ENCODE measurements around the gene CCBE1.

Gene CCBE1

GRCh38 chr18:59395226-59396175, 301.7 kb downstream of the CCBE1 start:
- WGBS = 79% methylated on average over 9 of the region's 10 CpGs
- no peak for DNase-seq
- H3K27ac ChIP-seq (ENCODE audit: low read length, poor library complexity, severe bottlenecking) = no peak overlapping the region

GRCh38 chr18:59393381-59393780, 303.8 kb downstream of the CCBE1 start:
- Histone ChIP-seq H2BK5ac (ENCODE audit: low read depth, low read length, poor library complexity, severe bottlenecking) (no peak overlapping the region), H3K9me3 (ENCODE audit: control insufficient read depth, low read length) (no peaks in the 10 kb centered on the region), H2BK12ac (ENCODE audit: low read length in 2 of 2) (no peak overlapping the region), H3K4ac (ENCODE audit: low read depth in 1 of 2, low read length in 2 of 2) (no peak overlapping the region), H4K8ac (ENCODE audit: low read length) (no peak overlapping the region), H2AFZ (ENCODE audit: low read depth, low read length) (no peak overlapping the region), H2BK120ac (ENCODE audit: low read depth, low read length) (no peak overlapping the region), H3K23ac (ENCODE audit: low read length in 2 of 2) (no peak overlapping the region), H3K18ac (ENCODE audit: low read depth in 1 of 2, low read length in 2 of 2) (no peak overlapping the region), H3K27me3 (ENCODE audit: control insufficient read depth in 1 of 2, insufficient read depth in 1 of 2, low read length in 2 of 2) (peaks cover 0 to 17% of the 10 kb centered on the region in 2 experiments), H3K79me1 (replicated peaks; ENCODE audit: low read length, poor library complexity, severe bottlenecking) (no peaks in the 10 kb centered on the region), H4K91ac (ENCODE audit: low read length) (no peak overlapping the region), H2BK15ac (ENCODE audit: low read depth, poor library complexity, severe bottlenecking) (no peak overlapping the region), H3K9ac (ENCODE audit: low read length) (no peak overlapping the region), H3K4me1 (ENCODE audit: control insufficient read depth, insufficient read depth, low read depth, low read length) (no peaks in the 10 kb centered on the region), H3K4me2 (ENCODE audit: low read length, poor library complexity, severe bottlenecking) (no peak overlapping the region), H2AK5ac (ENCODE audit: low read length, severe bottlenecking) (no peak overlapping the region), H3K4me3 (ENCODE audit: insufficient read depth in 1 of 2, low read depth in 1 of 2, low read length in 2 of 2) (no peak overlapping the region), H3K14ac (ENCODE audit: low read length in 2 of 2) (no peak overlapping the region), H3K36me3 (ENCODE audit: control insufficient read depth in 1 of 2, insufficient read depth in 2 of 2, low read depth in 1 of 2, low read length in 2 of 2) (no peaks in the 10 kb centered on the region), H3K27ac (ENCODE audit: low read length, poor library complexity, severe bottlenecking) (no peak overlapping the region)
- WGBS = 77% methylated on average over 3 of the region's 3 CpGs
- DNase-seq = no peak

More at GRCh38 chr18:59395226-59396175, 301.7 kb downstream of the CCBE1 start:
- H3K4me3 ChIP-seq (ENCODE audit: insufficient read depth in 1 of 2, low read depth in 1 of 2, low read length in 2 of 2) = no peak overlapping the region
- no peak overlapping the region for H3K18ac ChIP-seq (ENCODE audit: low read depth in 1 of 2, low read length in 2 of 2)
- no peak overlapping the region for H2BK12ac ChIP-seq (ENCODE audit: low read length in 2 of 2)
- no peaks in the 10 kb centered on the region for H3K79me1 ChIP-seq (replicated peaks; ENCODE audit: low read length, poor library complexity, severe bottlenecking)
- no peaks in the 10 kb centered on the region for H3K36me3 ChIP-seq (ENCODE audit: control insufficient read depth in 1 of 2, insufficient read depth in 2 of 2, low read depth in 1 of 2, low read length in 2 of 2)
- H2BK120ac ChIP-seq (ENCODE audit: low read depth, low read length) = no peak overlapping the region
- H3K4me1 ChIP-seq (ENCODE audit: control insufficient read depth, insufficient read depth, low read depth, low read length) = no peaks in the 10 kb centered on the region
- no peak overlapping the region for H2BK15ac ChIP-seq (ENCODE audit: low read depth, poor library complexity, severe bottlenecking)
- no peaks in the 10 kb centered on the region for H3K9me3 ChIP-seq (ENCODE audit: control insufficient read depth, low read length)
- peaks cover 0 to 17% of the 10 kb centered on the region in 2 experiments for H3K27me3 ChIP-seq (ENCODE audit: control insufficient read depth in 1 of 2, insufficient read depth in 1 of 2, low read length in 2 of 2)
- H3K4me2 ChIP-seq (ENCODE audit: low read length, poor library complexity, severe bottlenecking) = no peak overlapping the region
- no peak overlapping the region for H3K9ac ChIP-seq (ENCODE audit: low read length)
- H4K8ac ChIP-seq (ENCODE audit: low read length) = no peak overlapping the region
- H3K4ac ChIP-seq (ENCODE audit: low read depth in 1 of 2, low read length in 2 of 2) = no peak overlapping the region
- H2BK5ac ChIP-seq (ENCODE audit: low read depth, low read length, poor library complexity, severe bottlenecking) = no peak overlapping the region
- no peak overlapping the region for H3K14ac ChIP-seq (ENCODE audit: low read length in 2 of 2)
- no peak overlapping the region for H2AK5ac ChIP-seq (ENCODE audit: low read length, severe bottlenecking)
- H2AFZ ChIP-seq (ENCODE audit: low read depth, low read length) = no peak overlapping the region
- H4K91ac ChIP-seq (ENCODE audit: low read length) = no peak overlapping the region
- no peak overlapping the region for H3K23ac ChIP-seq (ENCODE audit: low read length in 2 of 2)

DNA sequence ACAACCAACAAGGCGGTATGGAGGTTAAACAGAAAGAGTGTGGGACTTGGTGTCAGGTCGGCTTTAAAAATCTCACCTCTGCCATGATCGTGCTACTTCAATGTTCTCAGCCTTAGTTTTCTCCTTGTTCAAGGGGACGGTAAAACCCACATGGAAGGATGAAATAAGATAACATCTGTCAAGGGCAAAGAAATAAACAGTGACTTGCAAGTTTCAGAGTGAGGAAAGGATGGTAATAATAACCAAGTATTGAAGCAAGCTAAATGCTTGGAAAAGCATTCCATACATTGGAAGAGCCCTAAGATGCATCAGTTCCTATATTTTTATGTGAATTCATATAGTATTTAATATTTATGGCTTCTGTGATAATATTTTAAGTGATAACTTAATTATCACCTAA, 308.4 kb downstream of the CCBE1 start:
- H4K91ac ChIP-seq (ENCODE audit: low read length) = no peak overlapping the region
- no peak overlapping the region for H3K23ac ChIP-seq (ENCODE audit: low read length in 2 of 2)
- H3K4me1 ChIP-seq (ENCODE audit: control insufficient read depth, insufficient read depth, low read depth, low read length) = no peaks in the 10 kb centered on the region
- H3K14ac ChIP-seq (ENCODE audit: low read length in 2 of 2) = no peak overlapping the region
- H3K36me3 ChIP-seq (ENCODE audit: control insufficient read depth in 1 of 2, insufficient read depth in 2 of 2, low read depth in 1 of 2, low read length in 2 of 2) = no peaks in the 10 kb centered on the region
- no peak overlapping the region for H2AFZ ChIP-seq (ENCODE audit: low read depth, low read length)
- no peak for DNase-seq
- H3K4me3 ChIP-seq (ENCODE audit: insufficient read depth in 1 of 2, low read depth in 1 of 2, low read length in 2 of 2) = no peak overlapping the region
- H2AK5ac ChIP-seq (ENCODE audit: low read length, severe bottlenecking) = no peak overlapping the region
- no peak overlapping the region for H2BK12ac ChIP-seq (ENCODE audit: low read length in 2 of 2)
- no peak overlapping the region for H3K4me2 ChIP-seq (ENCODE audit: low read length, poor library complexity, severe bottlenecking)
- no peaks in the 10 kb centered on the region for H3K9me3 ChIP-seq (ENCODE audit: control insufficient read depth, low read length)
- no peak overlapping the region for H4K8ac ChIP-seq (ENCODE audit: low read length)
- H3K79me1 ChIP-seq (replicated peaks; ENCODE audit: low read length, poor library complexity, severe bottlenecking) = no peaks in the 10 kb centered on the region
- H2BK120ac ChIP-seq (ENCODE audit: low read depth, low read length) = no peak overlapping the region
- H2BK15ac ChIP-seq (ENCODE audit: low read depth, poor library complexity, severe bottlenecking) = no peak overlapping the region
- no peak overlapping the region for H3K4ac ChIP-seq (ENCODE audit: low read depth in 1 of 2, low read length in 2 of 2)
- no peak overlapping the region for H3K9ac ChIP-seq (ENCODE audit: low read length)
- no peak overlapping the region for H3K27ac ChIP-seq (ENCODE audit: low read length, poor library complexity, severe bottlenecking)
- H3K27me3 ChIP-seq (ENCODE audit: control insufficient read depth in 1 of 2, insufficient read depth in 1 of 2, low read length in 2 of 2) = peaks cover 0 to 10% of the 10 kb centered on the region in 2 experiments
- no peak overlapping the region for H2BK5ac ChIP-seq (ENCODE audit: low read depth, low read length, poor library complexity, severe bottlenecking)
- 28% methylated on average over 2 of the region's 4 CpGs for WGBS
- H3K18ac ChIP-seq (ENCODE audit: low read depth in 1 of 2, low read length in 2 of 2) = no peak overlapping the region

DNA sequence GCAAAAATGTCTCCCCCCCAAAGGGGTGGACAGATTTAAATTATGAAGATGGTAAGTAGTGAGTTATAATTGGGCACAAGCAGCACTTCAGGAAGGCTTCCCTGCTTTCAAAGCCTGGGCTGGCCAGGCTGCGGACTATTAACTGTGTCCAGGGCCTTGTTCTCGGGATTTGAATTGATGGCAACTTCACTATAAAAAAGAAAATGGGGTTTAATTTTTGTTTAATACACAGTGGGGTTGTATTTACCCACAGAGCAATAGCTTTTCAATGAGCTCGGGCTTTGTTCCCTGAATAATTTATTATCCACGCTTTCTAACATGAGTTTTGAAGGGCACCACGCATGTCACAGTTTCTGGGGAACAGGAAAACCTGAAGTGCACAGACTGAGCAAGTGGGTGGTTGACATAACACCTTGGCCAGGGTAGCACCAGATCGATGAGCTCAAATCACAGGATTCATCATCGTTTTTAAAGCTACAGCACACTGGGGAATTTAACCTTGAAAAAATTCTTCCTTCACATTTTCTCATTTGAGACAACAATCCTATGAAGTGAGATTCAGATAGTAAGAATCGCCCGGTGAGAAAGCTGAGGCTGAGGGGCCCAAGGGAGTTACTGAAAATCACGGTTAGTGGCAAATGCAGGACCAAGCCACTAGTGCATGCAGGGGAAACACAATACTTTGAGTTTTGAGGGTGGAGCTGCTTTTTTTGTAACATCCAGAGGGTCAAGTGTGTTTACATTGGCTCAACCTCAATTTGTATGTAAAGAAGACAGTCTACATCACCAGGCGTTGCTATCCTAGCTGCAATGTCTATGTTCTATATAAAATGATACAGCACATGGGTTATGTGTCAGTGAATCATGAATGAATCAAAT, 309.3 kb downstream of the CCBE1 start:
- Histone ChIP-seq H3K4me3 (ENCODE audit: insufficient read depth in 1 of 2, low read depth in 1 of 2, low read length in 2 of 2) (no peak overlapping the region), H3K79me1 (replicated peaks; ENCODE audit: low read length, poor library complexity, severe bottlenecking) (no peaks in the 10 kb centered on the region), H2AFZ (ENCODE audit: low read depth, low read length) (no peak overlapping the region), H3K36me3 (ENCODE audit: control insufficient read depth in 1 of 2, insufficient read depth in 2 of 2, low read depth in 1 of 2, low read length in 2 of 2) (no peaks in the 10 kb centered on the region), H4K91ac (ENCODE audit: low read length) (no peak overlapping the region), H3K9me3 (ENCODE audit: control insufficient read depth, low read length) (no peaks in the 10 kb centered on the region), H4K8ac (ENCODE audit: low read length) (no peak overlapping the region), H3K23ac (ENCODE audit: low read length in 2 of 2) (no peak overlapping the region), H2BK120ac (ENCODE audit: low read depth, low read length) (no peak overlapping the region), H3K27me3 (ENCODE audit: control insufficient read depth in 1 of 2, insufficient read depth in 1 of 2, low read length in 2 of 2) (peaks cover 0 to 4% of the 10 kb centered on the region in 2 experiments), H3K9ac (ENCODE audit: low read length) (no peak overlapping the region), H3K4me2 (ENCODE audit: low read length, poor library complexity, severe bottlenecking) (no peak overlapping the region), H2BK15ac (ENCODE audit: low read depth, poor library complexity, severe bottlenecking) (no peak overlapping the region), H3K27ac (ENCODE audit: low read length, poor library complexity, severe bottlenecking) (no peak overlapping the region), H3K14ac (ENCODE audit: low read length in 2 of 2) (no peak overlapping the region), H3K4me1 (ENCODE audit: control insufficient read depth, insufficient read depth, low read depth, low read length) (no peaks in the 10 kb centered on the region), H3K4ac (ENCODE audit: low read depth in 1 of 2, low read length in 2 of 2) (no peak overlapping the region), H3K18ac (ENCODE audit: low read depth in 1 of 2, low read length in 2 of 2) (no peak overlapping the region), H2BK5ac (ENCODE audit: low read depth, low read length, poor library complexity, severe bottlenecking) (no peak overlapping the region), H2AK5ac (ENCODE audit: low read length, severe bottlenecking) (no peak overlapping the region), H2BK12ac (ENCODE audit: low read length in 2 of 2) (no peak overlapping the region)
- 70% methylated on average over 10 of the region's 11 CpGs for WGBS
- DNase-seq = peak; percentile 8

All from mesenchymal stem cell (in vitro differentiated cells and primary cell).